HG03460 (cell line): ENCODE results near the gene PANX3.

ENCODE experiments used
- ATAC-seq: cut with Tn5 transposase; IDR thresholded peaks from one replicate; pipeline ENCODE4 v1.9.1; 2021; ENCODE audit not compliant: unreplicated experiment

PANX3 gene

DNA sequence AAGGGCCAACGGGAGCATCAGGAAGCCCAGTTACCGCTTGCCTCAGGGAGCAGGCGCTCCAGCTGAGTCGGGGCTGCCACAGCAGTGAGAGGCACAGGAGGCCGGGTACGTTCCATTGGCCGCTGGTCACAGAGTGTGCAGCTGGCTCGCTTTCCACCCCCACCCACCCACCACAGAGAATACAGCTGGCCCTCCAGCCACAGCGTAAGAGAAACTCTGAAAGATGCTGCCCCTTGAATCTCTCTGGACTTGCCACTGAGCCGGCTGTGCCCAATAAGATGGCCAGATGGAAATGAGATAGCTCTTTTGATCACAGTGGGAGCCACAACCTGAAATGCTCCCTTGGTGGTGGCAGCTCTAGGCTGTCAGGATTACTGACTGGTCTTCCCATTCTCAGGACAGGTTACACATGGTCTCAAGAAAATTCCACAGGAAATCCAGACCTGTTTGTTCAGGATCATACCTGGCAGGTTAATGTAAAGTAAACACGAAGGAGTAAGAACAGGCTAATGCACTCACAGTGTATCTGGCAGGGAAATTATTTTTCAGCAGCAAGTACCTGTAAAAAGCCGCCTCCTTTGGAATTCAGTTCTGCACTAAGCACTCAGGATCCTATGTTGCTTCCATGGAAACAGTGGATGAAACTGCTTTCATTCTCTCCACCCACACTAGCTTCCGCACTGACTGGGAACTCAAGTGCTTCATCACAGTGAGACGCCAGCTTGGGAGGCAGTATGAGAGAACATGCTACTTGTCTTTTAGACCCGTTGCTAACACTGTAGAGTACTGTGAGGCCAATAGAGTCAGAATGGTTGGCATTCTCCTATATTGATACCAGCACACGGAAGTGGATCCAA lies 45.8 kb downstream of the PANX3 start:
- ATAC-seq, result no peak

DNA sequence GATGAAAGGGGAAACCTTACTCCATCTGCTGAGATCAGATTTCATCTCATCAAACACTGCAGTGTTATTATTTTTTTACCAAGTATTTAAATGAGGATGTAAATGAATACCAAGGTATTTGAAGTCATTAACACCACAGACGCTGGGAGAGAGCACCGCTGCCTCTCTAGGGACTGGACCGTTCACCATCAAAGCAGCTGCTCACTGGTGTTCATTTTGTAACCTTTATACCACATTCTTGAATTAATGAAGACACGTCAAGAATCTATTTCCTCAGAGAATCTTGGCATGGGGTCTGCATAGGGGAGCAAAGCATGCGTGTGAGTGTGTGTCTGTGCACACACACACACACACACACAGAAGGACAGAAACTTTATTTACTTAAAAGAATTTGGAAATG lies 46.7 kb downstream of the PANX3 start:
- ATAC-seq, result no peak

DNA sequence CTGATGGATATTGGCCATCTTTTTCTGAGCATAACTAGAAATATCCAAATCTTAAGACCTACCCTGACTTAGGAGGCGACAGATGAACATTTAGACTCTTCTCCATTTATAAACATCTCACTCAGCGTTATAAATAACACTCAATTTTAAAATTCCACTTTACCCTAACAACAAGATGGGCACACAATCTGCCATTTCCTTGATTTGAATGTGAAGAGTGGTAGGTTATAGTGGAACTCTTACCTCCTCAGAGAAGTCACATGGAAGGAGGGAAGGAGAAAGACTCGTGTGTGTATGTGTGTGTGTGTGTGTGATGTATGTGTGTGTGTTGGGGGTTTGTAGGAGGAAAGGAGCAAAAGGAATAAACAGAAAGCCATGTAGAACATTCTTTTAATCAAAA lies 47.3 kb downstream of the PANX3 start:
- ATAC-seq, result no peak

DNA sequence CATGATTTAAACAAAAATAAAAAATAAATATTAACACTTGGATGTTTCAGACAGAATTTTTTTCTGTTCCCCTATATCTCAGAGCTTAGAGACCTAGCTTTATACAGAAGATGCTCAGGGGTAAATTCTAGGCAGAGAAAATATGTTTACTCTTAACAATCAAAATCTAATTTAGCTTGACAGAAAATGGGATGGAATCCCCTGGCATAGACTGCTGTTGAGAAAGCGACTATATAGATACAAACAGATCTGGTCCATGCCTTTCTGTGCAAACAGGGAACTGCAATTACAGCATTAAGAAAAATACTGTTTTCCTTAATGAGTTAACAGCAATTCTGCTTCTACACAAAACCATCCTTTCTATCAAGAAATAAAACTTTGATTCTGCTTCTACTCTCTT lies 47.8 kb downstream of the PANX3 start:
- no peak for ATAC-seq

DNA sequence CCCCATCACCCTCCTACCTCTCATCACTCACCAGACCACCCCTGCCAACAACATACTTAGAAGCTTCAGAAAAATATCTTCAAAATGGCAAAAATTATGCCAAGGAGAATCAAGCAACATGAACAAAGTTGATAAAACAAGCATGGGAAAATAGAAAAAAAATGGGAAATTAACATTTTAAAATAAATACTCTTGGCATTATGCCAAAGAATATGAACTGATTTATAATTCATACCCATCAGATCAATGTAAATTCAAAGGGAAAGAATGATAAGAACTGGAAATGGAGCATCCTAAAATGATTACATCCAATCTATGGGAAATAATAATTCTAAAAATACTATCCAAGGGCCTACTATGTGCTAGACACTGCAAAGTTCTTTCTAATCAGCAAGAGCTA lies 50.3 kb downstream of the PANX3 start:
- ATAC-seq, result no peak

DNA sequence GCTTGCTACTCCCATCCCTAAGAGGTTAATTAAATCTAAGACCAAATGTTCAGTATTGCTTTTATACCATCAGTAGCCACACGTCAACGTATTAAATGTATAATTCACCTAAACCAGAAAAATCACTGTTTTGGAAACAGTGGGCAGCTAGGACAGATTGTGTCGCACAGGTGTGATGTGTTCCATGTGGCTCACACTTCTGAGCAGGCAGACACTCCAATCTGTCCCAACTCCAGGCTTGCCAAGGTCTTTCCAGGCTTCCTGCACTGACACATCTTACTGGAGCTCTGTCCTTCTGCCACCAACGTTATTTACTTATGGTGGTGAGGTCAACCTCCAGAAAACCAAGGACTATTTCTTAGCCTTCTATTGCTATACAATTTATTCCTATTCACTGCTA lies 50.9 kb downstream of the PANX3 start:
- ATAC-seq, result no peak

DNA sequence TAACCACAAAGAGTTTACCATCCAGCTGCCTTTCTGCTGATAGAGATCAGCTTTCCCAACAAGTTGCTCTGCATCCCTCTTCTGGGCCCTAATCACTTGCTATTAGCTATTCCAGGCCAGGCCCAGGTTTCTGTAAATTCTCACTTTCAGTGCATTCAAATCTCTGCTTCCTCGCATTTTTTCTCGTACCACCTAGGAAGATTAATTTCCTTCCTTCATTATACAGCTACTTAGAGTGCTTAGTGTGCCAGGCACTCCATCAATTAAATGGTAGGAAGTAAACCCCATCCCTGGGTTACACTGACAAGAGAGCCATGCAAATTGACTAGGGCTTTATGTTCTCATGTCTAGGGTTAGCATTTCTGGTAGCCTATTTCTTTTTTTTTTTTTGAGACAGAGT lies 52.6 kb downstream of the PANX3 start:
- no peak for ATAC-seq

DNA sequence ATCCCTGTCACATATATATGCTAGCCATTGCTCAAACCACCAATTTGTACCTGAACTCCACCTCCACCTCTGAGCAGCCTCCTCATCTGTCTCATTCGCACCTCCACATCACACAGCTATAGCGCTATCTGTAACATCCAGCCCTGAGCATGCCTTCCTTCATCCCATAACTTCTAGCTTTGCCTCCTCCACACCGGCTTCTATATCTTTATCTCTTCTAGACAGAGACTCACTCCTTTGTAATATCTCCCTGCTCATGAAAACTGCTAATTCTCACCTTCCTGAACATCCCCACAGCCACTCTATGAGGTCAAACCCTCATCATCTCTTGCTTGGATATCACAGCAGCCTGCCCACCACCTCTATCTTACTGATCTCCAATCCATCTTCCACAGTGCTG lies 56.4 kb downstream of the PANX3 start:
- no peak for ATAC-seq

DNA sequence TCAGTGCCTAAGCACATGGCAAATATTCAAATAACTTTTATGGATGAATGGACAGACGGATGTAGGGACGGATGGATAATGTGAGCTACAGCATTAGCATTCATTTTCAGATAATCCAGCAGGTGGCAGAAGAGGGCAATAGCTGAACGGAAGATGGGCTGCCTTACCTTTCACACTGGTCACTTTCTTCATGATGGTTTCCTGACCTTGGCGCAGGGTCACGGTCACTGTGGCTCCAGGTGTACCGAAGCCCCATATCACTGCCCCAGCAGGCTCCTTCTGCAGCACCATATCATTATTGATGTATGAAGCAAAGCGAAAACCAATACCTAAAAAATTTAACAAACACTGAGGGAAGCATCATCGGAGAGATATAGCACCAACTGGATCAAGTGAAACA lies 58.0 kb downstream of the PANX3 start:
- ATAC-seq, result no peak
